BE2C (cell line): ENCODE results near the gene POLR1C.

ENCODE experiments used
- DNase-seq: peaks from one replicate; pipeline ENCODE4 v3.0.0-alpha.2; 2020
- H3K27me3 ChIP-seq: fragments of 250-450 bp; sonication (Bioruptor Pico); 2 replicates; pipeline ENCODE4 v1.5.1; 2020; ENCODE audit warnings: mild to moderate bottlenecking
- H3K36me3 ChIP-seq: fragments of 250-450 bp; sonication (Bioruptor Pico); 2 replicates; pipeline ENCODE4 v1.5.1; 2020; ENCODE audit warnings: mild to moderate bottlenecking
- H3K4me1 ChIP-seq: fragments of 250-450 bp; sonication (Bioruptor Pico); 2 replicates; pipeline ENCODE4 v1.5.1; 2020
- H3K4me3 ChIP-seq: 2 replicates; pipeline ENCODE4 v1.5.1; 2011; ENCODE audit warnings: low read depth, low read length
- H3K9me3 ChIP-seq: fragments of 250-450 bp; sonication (Bioruptor Pico); 2 replicates; pipeline ENCODE4 v1.5.1; 2020
- CTCF ChIP-seq: IDR thresholded peaks from 2 replicates; pipeline ENCODE4 v1.5.1; 2012; ENCODE audit warnings: mild to moderate bottlenecking, low read depth, low read length

POLR1C gene

DNA sequence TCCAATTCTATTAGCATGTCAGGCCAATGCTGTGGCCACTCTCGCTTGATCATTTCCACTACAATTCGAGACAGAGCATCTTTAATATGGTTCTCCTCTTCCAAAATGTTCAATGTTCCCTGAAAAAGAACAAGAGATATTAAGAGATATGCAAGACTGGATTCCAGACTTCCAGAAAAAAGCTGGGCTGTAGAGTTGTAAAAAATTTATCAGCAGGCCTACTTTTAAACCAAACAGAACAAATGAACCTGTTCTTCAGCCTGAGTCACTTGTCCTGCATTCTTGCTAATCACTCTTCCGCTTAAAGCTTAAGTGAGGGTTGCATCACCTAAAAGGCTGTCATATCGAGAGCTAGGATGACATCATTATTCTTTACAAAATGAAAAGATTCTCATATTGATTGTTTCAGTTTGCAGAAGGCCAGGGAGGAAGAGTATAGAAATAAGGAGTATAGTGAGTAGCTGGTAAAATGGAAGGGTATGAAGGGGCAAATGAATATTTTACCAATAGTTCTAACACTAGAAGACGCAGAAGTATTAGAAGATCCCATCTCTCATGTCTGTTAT, 54.1 kb downstream of the POLR1C start:
- H3K4me3 ChIP-seq, result no peak overlapping the region
- no peaks in the 10 kb centered on the region for H3K9me3 ChIP-seq
- TF ChIP-seq CTCF, result no peak
- peaks cover 66% of the 10 kb centered on the region for H3K36me3 ChIP-seq
- no peaks in the 10 kb centered on the region for H3K4me1 ChIP-seq
- no peak for DNase-seq
- no peaks in the 10 kb centered on the region for H3K27me3 ChIP-seq
